SK-N-SH (cell line): ENCODE measurements around the gene UVRAG. TPM values are rescaled to one million over a fixed set of nuclear protein-coding genes. Genes with fewer than 3 reads are reported as not detected.

Experiments used
- CTCF ChIA-PET: fragments of 300-600, 350-600 bp; formaldehyde crosslinking; extraction: SDS; loops from one replicate; lab custom pipeline; 2021; lab: Yijun Ruan, JAX
- POLR2A ChIA-PET: fragments of 350-600 bp; sonication (Branson Sonifier 250); formaldehyde crosslinking; extraction: SDS; loops from one replicate; lab custom pipeline; 2020; ENCODE audit warnings: antibody characterized with exemption, inconsistent platforms; lab: Yijun Ruan, JAX
- DNase-seq: peaks from one replicate; pipeline ENCODE4 v3.0.0; 2012
- H2AFZ ChIP-seq: fragments of 200-600 bp; sonication (generic); 2 replicates; pipeline ENCODE4 v1.8.1; 2016; ENCODE audit warnings: antibody characterized with exemption, mild to moderate bottlenecking, low read depth
- H3F3A ChIP-seq: fragments of 200-600 bp; sonication (generic); replicated peaks from 2 replicates; pipeline ENCODE3; 2016; ENCODE audit warnings: antibody characterized with exemption, mild to moderate bottlenecking; ENCODE audit not compliant: insufficient read depth
- H3K27ac ChIP-seq, 2 experiments: fragments of 200-500 bp in 1 of 2; fragments of 200-600 bp in 1 of 2; sonication (Bioruptor generic) in 1 of 2; sonication (generic), shearing (Covaris generic) in 1 of 2; 2 replicates each; pipeline versions ENCODE4 v1.5.1 to v1.6.1; 2014 to 2016; ENCODE audit warnings: low read depth in 2 of 2, inconsistent platforms in 1 of 2, low read length in 1 of 2, mild to moderate bottlenecking in 1 of 2, mixed read lengths in 1 of 2
- H3K27me3 ChIP-seq: fragments of 200-600 bp; sonication (generic), shearing (Covaris generic); 2 replicates; pipeline ENCODE4 v1.6.1; 2016; ENCODE audit warnings: mixed run types; ENCODE audit not compliant: insufficient read depth
- H3K36me3 ChIP-seq, 2 experiments: fragments of 200-500 bp in 1 of 2; fragments of 200-600 bp in 1 of 2; sonication (Bioruptor generic) in 1 of 2; sonication (generic) in 1 of 2; replicated peaks in 1 of 2; 2 replicates each; pipeline versions ENCODE3 to v1.5.1; 2014 to 2016; ENCODE audit warnings: low read length in 1 of 2, mild to moderate bottlenecking in 1 of 2; ENCODE audit not compliant: insufficient read depth in 2 of 2, control insufficient read depth in 1 of 2
- H3K4me1 ChIP-seq, 2 experiments: fragments of 200-500 bp in 1 of 2; fragments of 200-600 bp in 1 of 2; sonication (Bioruptor generic) in 1 of 2; sonication (generic), shearing (Covaris generic) in 1 of 2; 2 replicates each; pipeline versions ENCODE4 v1.5.1 to v1.6.1; 2014 to 2016; ENCODE audit warnings: low read depth in 1 of 2, low read length in 1 of 2, mixed run types in 1 of 2; ENCODE audit not compliant: insufficient read depth in 2 of 2, control insufficient read depth in 1 of 2
- H3K4me2 ChIP-seq: fragments of 200-600 bp; sonication (generic), shearing (Covaris generic); 2 replicates; pipeline ENCODE4 v1.6.1; 2017; ENCODE audit warnings: mixed run types
- H3K4me3 ChIP-seq, 2 experiments: fragments of 200-500 bp in 1 of 2; fragments of 200-600 bp in 1 of 2; sonication (Bioruptor generic) in 1 of 2; sonication (generic), shearing (Covaris generic) in 1 of 2; 2 replicates each; pipeline versions ENCODE4 v1.5.1 to v1.8.1; 2014 to 2016; ENCODE audit warnings: low read depth in 2 of 2, inconsistent platforms in 1 of 2, low read length in 1 of 2, mild to moderate bottlenecking in 1 of 2, mixed read lengths in 1 of 2, moderate library complexity in 1 of 2
- H3K79me2 ChIP-seq: fragments of 200-600 bp; sonication (generic); 2 replicates; pipeline ENCODE4 v1.8.1; 2017; ENCODE audit warnings: mild to moderate bottlenecking; ENCODE audit not compliant: insufficient read depth
- H3K9ac ChIP-seq: fragments of 200-600 bp; sonication (generic); 2 replicates; pipeline ENCODE4 v1.6.1; 2017; ENCODE audit warnings: mixed run types
- H3K9me2 ChIP-seq: fragments of 200-600 bp; sonication (generic); 2 replicates; pipeline ENCODE4 v1.6.1; 2017; ENCODE audit warnings: mixed run types
- H3K9me3 ChIP-seq: fragments of 200-600 bp; sonication (generic); 2 replicates; pipeline ENCODE4 v1.6.1; 2017; ENCODE audit warnings: mixed run types, mild to moderate bottlenecking, moderate library complexity
- H4K20me1 ChIP-seq: fragments of 200-600 bp; sonication (generic); 2 replicates; pipeline ENCODE4 v1.6.1; 2017; ENCODE audit warnings: mild to moderate bottlenecking, mixed run types; ENCODE audit not compliant: insufficient read depth
- CTCF ChIP-seq: fragments of 200-600 bp; sonication (generic); IDR thresholded peaks from 2 replicates; pipeline ENCODE4 v1.6.1; 2017; ENCODE audit warnings: antibody characterized with exemption, mild to moderate bottlenecking, moderate library complexity
- EZH2phosphoT487 ChIP-seq: fragments of 200-600 bp; sonication (generic); IDR thresholded peaks from 2 replicates; pipeline ENCODE4 v1.6.1; 2017; ENCODE audit warnings: low read depth, mixed run types, mild to moderate bottlenecking, antibody characterized with exemption, moderate library complexity, borderline replicate concordance
- FOSL2 ChIP-seq: IDR thresholded peaks from 2 replicates; pipeline ENCODE4 v1.4.0; 2012; ENCODE audit warnings: low read depth, mild to moderate bottlenecking, moderate library complexity, borderline replicate concordance
- FOXM1 ChIP-seq: IDR thresholded peaks from 2 replicates; pipeline ENCODE4 v1.4.0; 2012; ENCODE audit warnings: low read depth, mild to moderate bottlenecking
- GATA2 ChIP-seq: sonication (generic); formaldehyde crosslinking; IDR thresholded peaks from 2 replicates; pipeline ENCODE4 v1.5.0; 2020; ENCODE audit warnings: mild to moderate bottlenecking, missing genetic modification reagents
- MXI1 ChIP-seq: IDR thresholded peaks from 2 replicates; pipeline ENCODE4 v1.6.1; 2012; ENCODE audit warnings: mild to moderate bottlenecking, low read depth, low read length, improper control_type of control experiment
- NFIC ChIP-seq: IDR thresholded peaks from 2 replicates; pipeline ENCODE4 v1.4.0; 2012; ENCODE audit warnings: borderline replicate concordance
- NRF1 ChIP-seq: IDR thresholded peaks from 2 replicates; pipeline ENCODE4 v1.6.1; 2012; ENCODE audit warnings: low read depth, mild to moderate bottlenecking, low read length
- PBX3 ChIP-seq: IDR thresholded peaks from 2 replicates; pipeline ENCODE4; 2012
- POLR2AphosphoS5 ChIP-seq: IDR thresholded peaks from 2 replicates; pipeline ENCODE4 v1.6.1; 2012; ENCODE audit warnings: low read depth, low read length
- RAD21 ChIP-seq: IDR thresholded peaks from 2 replicates; pipeline ENCODE4 v1.6.1; 2012; ENCODE audit warnings: mild to moderate bottlenecking, low read length
- REST ChIP-seq: IDR thresholded peaks from 2 replicates; pipeline ENCODE4 v1.6.1; 2012; ENCODE audit warnings: mild to moderate bottlenecking, low read depth, low read length, moderate library complexity
- RXRA ChIP-seq: IDR thresholded peaks from 2 replicates; pipeline ENCODE4 v1.4.0; 2012; ENCODE audit warnings: low read depth, mild to moderate bottlenecking, borderline replicate concordance
- TAF1 ChIP-seq: IDR thresholded peaks from 2 replicates; pipeline ENCODE4 v1.6.1; 2012; ENCODE audit warnings: low read depth, mild to moderate bottlenecking, low read length, moderate library complexity, borderline replicate concordance
- TEAD4 ChIP-seq: IDR thresholded peaks from 2 replicates; pipeline ENCODE4 v1.4.0; 2012; ENCODE audit warnings: mild to moderate bottlenecking, borderline replicate concordance; ENCODE audit not compliant: insufficient read depth
- USF2 ChIP-seq: fragments of 150-350 bp; IDR thresholded peaks from 2 replicates; pipeline ENCODE4 v1.6.1; 2017; ENCODE audit warnings: antibody characterized with exemption, low read length, low read depth, borderline replicate concordance
- WGBS: methylation state at CpG from one replicate; pipeline ENCODE4 v1.1.6; 2017; ENCODE audit warnings: low lambda C conversion rate; 5-methylcytosine and 5-hydroxymethylcytosine counted together
- polyA plus RNA-seq, 3 experiments: library from polyadenylated mRNA; depleted of rRNA; stranded (reverse); fragments of >200 nt; gene quantifications; 2 replicates each; pipeline ENCODE4 v1.2.3, GENCODE V29; 2012

Gene UVRAG
- polyA plus RNA-seq, 1 of the 3 experiments (the other 2 are of a cell fraction), result 5.8 TPM

- H3K4me2 ChIP-seq, result no peak overlapping the region
- no peak overlapping the region for H3K27ac ChIP-seq
- ChIA-PET POLR2A (no interaction called here), CTCF (no interaction called here)
- peaks cover 5% of the 10 kb centered on the region for H3F3A ChIP-seq
- no peak for DNase-seq
- TF ChIP-seq GATA2 (no peak), MXI1 (no peak), TAF1 (no peak), TEAD4 (no peak), RAD21 (no peak), NRF1 (no peak), EZH2phosphoT487 (no peak), PBX3 (no peak)
- H3K4me1 ChIP-seq, result peaks cover 2 to 17% of the 10 kb centered on the region in 2 experiments
- H3K79me2 ChIP-seq, result no peaks in the 10 kb centered on the region
- H3K4me3 ChIP-seq, result no peak overlapping the region
- no peak overlapping the region for H2AFZ ChIP-seq
- no peaks in the 10 kb centered on the region for H3K27me3 ChIP-seq
- no peak overlapping the region for H3K9ac ChIP-seq
- no peaks in the 10 kb centered on the region for H3K9me3 ChIP-seq
- no peaks in the 10 kb centered on the region for H3K9me2 ChIP-seq
- H4K20me1 ChIP-seq, result no peaks in the 10 kb centered on the region
- peaks cover 0 to 6% of the 10 kb centered on the region in 2 experiments for H3K36me3 ChIP-seq
These were observed 119.8 kb downstream of the UVRAG start for GRCh38 chr11:75934851-75935250.

GRCh38 chr11:75938543-75938942 is 123.5 kb downstream of the UVRAG start:
- DNase-seq, result no peak
- Histone ChIP-seq H3K79me2 (no peaks in the 10 kb centered on the region), H3K9me3 (no peaks in the 10 kb centered on the region), H3K9me2 (no peaks in the 10 kb centered on the region), H3K4me2 (no peak overlapping the region), H3K4me1 (peaks cover 2 to 17% of the 10 kb centered on the region in 2 experiments), H3K9ac (no peak overlapping the region), H3K36me3 (no peaks in the 10 kb centered on the region), H3F3A (peaks cover 5% of the 10 kb centered on the region), H3K27ac (peak overlapping the region; percentile 20 to 47; a peak in 2 of 4 replicates), H3K4me3 (no peak overlapping the region; a peak in 1 of 4 replicates), H4K20me1 (no peaks in the 10 kb centered on the region), H3K27me3 (no peaks in the 10 kb centered on the region), H2AFZ (no peak overlapping the region)
- 83% methylated on average over 3 of the region's 3 CpGs for WGBS
- CTCF ChIA-PET, result no interaction called here
- POLR2A ChIA-PET, result no interaction called here
- TF ChIP-seq EZH2phosphoT487 (no peak), RAD21 (no peak), POLR2AphosphoS5 (no peak), RXRA (no peak), CTCF (no peak), NFIC (no peak), REST (no peak), PBX3 (peak; percentile 52; the same call in 1 of the 2 replicates), FOSL2 (no peak), USF2 (no peak), FOXM1 (no peak)
